Ascending aorta (tissue), 2 donors: ENCODE data around the gene ATP9B. TPM values are rescaled to one million over a fixed set of nuclear protein-coding genes. Genes with fewer than 3 reads are reported as not detected.

Source experiments
- DNase-seq, 2 donors: peaks; one replicate each; pipeline ENCODE4 v3.0.0-alpha.2; 2019; ENCODE audit warnings: low spot score in 2 of 2
- H3K27ac ChIP-seq, 2 donors: fragments of 200-600 bp; sonication (generic); one replicate each; pipeline ENCODE4 v1.5.1; 2016 to 2017; ENCODE audit warnings: mild to moderate bottlenecking in 1 of 2
- H3K27me3 ChIP-seq: fragments of 200-600 bp; sonication (generic); one replicate; pipeline ENCODE4 v1.5.1; 2017
- H3K36me3 ChIP-seq, 2 donors: fragments of 200-600 bp; sonication (generic); one replicate each; pipeline ENCODE4 v1.5.1; 2016
- H3K4me1 ChIP-seq, 2 donors: fragments of 200-600 bp; sonication (generic); one replicate each; pipeline ENCODE4 v1.5.1; 2016 to 2017; ENCODE audit warnings: mild to moderate bottlenecking in 1 of 2
- H3K4me3 ChIP-seq, 2 donors: fragments of 200-600 bp; sonication (generic); one replicate each; pipeline ENCODE4 v1.5.1; 2016 to 2017; ENCODE audit warnings: mild to moderate bottlenecking in 1 of 2
- H3K9me3 ChIP-seq, 2 donors: fragments of 200-600 bp; sonication (generic); one replicate each; pipeline ENCODE4 v1.5.1; 2016
- CTCF ChIP-seq, 3 experiments: fragments of 200-600 bp in 2 of 3; fragments of 450-650 bp in 1 of 3; sonication (generic) in 2 of 3; IDR thresholded peaks; one replicate each; pipeline ENCODE4 v1.5.1; 2016 to 2019; ENCODE audit warnings: antibody characterized with exemption in 3 of 3, mild to moderate bottlenecking in 1 of 3, moderate library complexity in 1 of 3
- intact Hi-C: fragments of 100-400 bp; cut with DNase I; formaldehyde crosslinking; loops from one replicate; pipeline ENCODE4 v1.15.1; 2023
- total RNA-seq: library from RNA; depleted of rRNA; stranded (reverse); fragments of >200 nt; gene quantifications from one replicate; pipeline ENCODE4 v1.1.0, GENCODE V29; 2016

Gene ATP9B
- total RNA-seq, 1 donor from 2014 or later, result 14.4 TPM

GRCh38 chr18:79411614-79412526, 342.7 kb downstream of the ATP9B start:
- Histone ChIP-seq H3K9me3 (no peaks in the 10 kb centered on the region), H3K27me3 (no peaks in the 10 kb centered on the region), H3K36me3 (peaks cover 28 to 35% of the 10 kb centered on the region in 2 donors), H3K4me1 (no peaks in the 10 kb centered on the region), H3K27ac (no peak overlapping the region), H3K4me3 (no peak overlapping the region)
- no peak for DNase-seq
- intact Hi-C loops, result no loop called here
- TF ChIP-seq CTCF (IDR thresholded peaks at IDR 0.05), result no peak

GRCh38 chr18:79413025-79413424, 343.8 kb downstream of the ATP9B start:
- no peak for DNase-seq
- intact Hi-C loops, result no loop called here
- no peak overlapping the region for H3K4me3 ChIP-seq
- no peak for TF ChIP-seq CTCF (IDR thresholded peaks at IDR 0.05)
- peaks cover 28 to 35% of the 10 kb centered on the region in 2 donors for H3K36me3 ChIP-seq
- H3K27me3 ChIP-seq, result no peaks in the 10 kb centered on the region
- no peaks in the 10 kb centered on the region for H3K9me3 ChIP-seq
- H3K4me1 ChIP-seq, result no peaks in the 10 kb centered on the region
- H3K27ac ChIP-seq, result no peak overlapping the region

- no peak for TF ChIP-seq CTCF (IDR thresholded peaks at IDR 0.05)
- H3K4me3 ChIP-seq, result no peak overlapping the region
- DNase-seq, result no peak
- H3K27ac ChIP-seq, result no peak overlapping the region
- no peaks in the 10 kb centered on the region for H3K9me3 ChIP-seq
- intact Hi-C loops, result no loop called here
- H3K4me1 ChIP-seq, result no peaks in the 10 kb centered on the region
- H3K36me3 ChIP-seq, result peaks cover 28 to 35% of the 10 kb centered on the region in 2 donors
- no peaks in the 10 kb centered on the region for H3K27me3 ChIP-seq
These were observed 344.2 kb downstream of the ATP9B start for GRCh38 chr18:79413426-79413825.

- Histone ChIP-seq H3K4me3 (no peak overlapping the region), H3K27me3 (no peaks in the 10 kb centered on the region), H3K27ac (no peak overlapping the region), H3K9me3 (no peaks in the 10 kb centered on the region), H3K36me3 (peaks cover 28 to 37% of the 10 kb centered on the region in 2 donors), H3K4me1 (no peaks in the 10 kb centered on the region)
- no peak for TF ChIP-seq CTCF (IDR thresholded peaks at IDR 0.05)
- no peak for DNase-seq
- intact Hi-C loops, result no loop called here
These were observed 344.7 kb downstream of the ATP9B start for GRCh38 chr18:79413901-79414300.

GRCh38 chr18:79416022-79416676, 347.0 kb downstream of the ATP9B start:
- Histone ChIP-seq H3K9me3 (no peaks in the 10 kb centered on the region), H3K36me3 (peaks cover 22 to 42% of the 10 kb centered on the region in 2 donors), H3K27me3 (no peaks in the 10 kb centered on the region), H3K4me3 (no peak overlapping the region), H3K4me1 (no peaks in the 10 kb centered on the region), H3K27ac (no peak overlapping the region)
- no peak for TF ChIP-seq CTCF (IDR thresholded peaks at IDR 0.05)
- intact Hi-C loops, result no loop called here
- DNase-seq, result no peak
